ENCODE measurements around the gene DPEP3.
"Not testable (repeated sequence)": the region's sequence is repeated elsewhere in the genome, so short reads cannot be mapped to it uniquely, and the experiment has no call there.

Gene DPEP3

GRCh38 chr16:67993207-67994039, 13.1 kb upstream of the DPEP3 start:
- DNase-seq, result peak in 12 of 14 donors; percentile 13 to 76 (median 42)

DNA sequence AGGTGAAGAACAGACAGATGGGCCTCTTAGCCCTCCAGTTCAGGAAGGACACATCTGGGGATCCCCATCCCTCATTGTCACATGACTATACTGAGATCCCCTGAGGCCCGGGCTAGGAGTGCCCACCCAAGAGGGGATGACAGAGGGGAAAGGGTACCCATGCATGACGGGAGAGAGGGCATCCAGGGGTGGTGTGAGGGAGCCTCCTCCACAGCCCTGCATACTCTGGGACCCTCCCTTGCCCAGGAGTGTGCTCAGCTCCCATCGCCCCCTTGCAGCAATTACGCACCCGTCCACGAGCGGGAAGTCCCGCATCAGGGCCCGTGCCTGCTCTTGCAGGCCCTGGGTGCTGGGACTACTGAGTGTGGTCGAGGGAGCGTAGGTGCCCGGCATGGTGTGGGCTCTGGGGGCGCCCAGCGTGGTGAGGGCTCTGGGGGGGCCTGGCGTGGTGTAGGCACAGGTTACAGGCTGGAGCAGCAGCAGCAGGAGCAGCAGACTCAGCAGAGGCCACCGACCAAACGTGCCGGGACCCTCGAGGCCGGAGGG, 12.4 kb upstream of the DPEP3 start:
- DNase-seq, result no peak

DNA sequence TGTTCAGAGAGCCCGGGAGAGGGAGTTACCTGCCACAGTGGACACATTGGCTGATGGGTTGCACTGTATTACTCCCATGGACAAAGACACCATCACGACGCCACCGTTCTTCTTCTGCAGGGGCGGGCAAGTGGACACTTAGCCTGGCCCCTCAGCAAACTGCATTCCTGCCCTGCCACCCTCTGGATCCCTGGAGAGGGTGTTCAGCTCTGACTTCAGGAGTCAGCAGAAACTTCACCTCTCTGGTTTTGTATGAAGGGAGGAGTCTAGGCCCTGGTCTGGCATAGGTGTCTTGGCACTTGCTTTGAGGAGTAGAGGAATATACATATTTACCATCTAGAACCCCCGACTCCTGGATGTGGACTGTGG, 9.7 kb upstream of the DPEP3 start:
- no peak for DNase-seq

DNA sequence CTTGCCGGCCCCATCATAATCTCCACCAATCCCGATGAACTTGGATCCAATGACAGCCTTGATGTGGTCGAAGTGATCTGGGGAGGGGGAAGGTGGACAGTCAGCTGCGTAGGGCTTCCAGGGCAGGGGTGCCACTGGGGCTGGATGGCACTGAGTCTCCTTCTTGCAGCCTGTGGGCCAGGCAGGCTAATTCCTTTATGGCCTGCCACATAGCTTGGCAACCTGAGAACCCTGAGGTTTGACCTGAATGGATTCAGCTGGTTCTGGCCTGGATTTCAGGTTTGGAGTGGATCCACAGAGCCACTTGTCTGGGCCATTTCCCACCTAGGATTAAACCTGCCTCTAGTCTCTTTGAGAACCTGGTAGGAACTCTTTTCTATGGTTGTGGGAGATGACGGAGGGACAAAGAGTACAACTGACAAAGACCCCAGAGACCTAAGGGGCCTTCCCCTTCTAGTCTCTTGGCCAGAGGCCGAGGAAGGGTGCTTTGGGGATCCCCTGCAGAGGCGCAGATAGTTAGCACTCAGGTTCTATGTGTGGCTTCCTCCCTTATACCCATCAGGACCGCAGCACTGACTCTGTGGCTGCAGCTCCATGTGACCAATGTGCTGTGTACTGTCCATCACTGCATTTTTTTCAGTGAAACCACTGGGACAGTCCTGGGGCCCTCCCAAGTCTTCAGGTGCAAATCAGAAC, 9.2 kb upstream of the DPEP3 start:
- DNase-seq, result peak in 1 of 14 donors; percentile 19

DNA sequence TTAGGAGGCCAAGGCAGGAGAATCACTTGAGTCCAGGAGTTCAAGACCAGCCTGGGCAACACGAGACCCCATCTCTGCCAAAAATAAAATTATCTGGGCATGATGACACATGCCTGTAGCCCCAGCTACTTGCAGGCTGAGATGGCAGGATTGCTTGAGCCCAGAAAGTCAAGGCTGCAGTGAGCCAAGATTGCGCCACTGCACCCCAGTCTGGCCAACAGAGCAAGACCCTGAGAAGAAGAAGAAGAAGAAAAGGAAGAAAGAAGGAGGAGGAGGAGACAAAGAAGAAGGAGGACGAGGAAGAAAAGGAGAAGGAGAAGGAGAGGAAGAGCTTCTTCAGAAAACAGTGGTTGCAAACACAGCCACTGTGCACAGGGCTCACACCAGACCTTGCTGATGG, 8.4 kb upstream of the DPEP3 start:
- DNase-seq, result no peak

- peak in 11 of 14 donors; percentile 9 to 66 (median 31) for DNase-seq
These were observed 7.3 kb upstream of the DPEP3 start for GRCh38 chr16:67987460-67988160.

DNA sequence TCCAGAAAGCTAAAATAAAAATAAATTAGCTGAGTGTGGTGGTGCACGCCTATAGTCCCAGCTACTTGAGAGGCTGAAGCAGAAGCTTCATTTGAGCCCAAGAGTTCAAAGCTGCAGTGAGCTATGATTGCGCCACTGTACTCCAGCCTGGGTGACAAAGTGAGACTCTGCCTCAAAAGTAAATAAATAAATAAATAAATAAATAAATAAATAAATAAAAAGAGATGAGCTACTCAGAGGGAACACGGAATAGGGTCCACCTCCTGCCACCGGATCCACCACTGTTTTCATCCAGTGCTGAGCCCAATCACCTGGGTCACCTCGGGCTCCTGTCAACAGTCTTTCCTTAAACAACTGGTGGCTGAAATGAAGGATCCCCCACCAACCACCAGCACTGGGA, 6.7 kb upstream of the DPEP3 start:
- no peak for DNase-seq

- DNase-seq, result no peak
These were observed 1.9 kb upstream of the DPEP3 start for GRCh38 chr16:67982011-67982696.

DNA sequence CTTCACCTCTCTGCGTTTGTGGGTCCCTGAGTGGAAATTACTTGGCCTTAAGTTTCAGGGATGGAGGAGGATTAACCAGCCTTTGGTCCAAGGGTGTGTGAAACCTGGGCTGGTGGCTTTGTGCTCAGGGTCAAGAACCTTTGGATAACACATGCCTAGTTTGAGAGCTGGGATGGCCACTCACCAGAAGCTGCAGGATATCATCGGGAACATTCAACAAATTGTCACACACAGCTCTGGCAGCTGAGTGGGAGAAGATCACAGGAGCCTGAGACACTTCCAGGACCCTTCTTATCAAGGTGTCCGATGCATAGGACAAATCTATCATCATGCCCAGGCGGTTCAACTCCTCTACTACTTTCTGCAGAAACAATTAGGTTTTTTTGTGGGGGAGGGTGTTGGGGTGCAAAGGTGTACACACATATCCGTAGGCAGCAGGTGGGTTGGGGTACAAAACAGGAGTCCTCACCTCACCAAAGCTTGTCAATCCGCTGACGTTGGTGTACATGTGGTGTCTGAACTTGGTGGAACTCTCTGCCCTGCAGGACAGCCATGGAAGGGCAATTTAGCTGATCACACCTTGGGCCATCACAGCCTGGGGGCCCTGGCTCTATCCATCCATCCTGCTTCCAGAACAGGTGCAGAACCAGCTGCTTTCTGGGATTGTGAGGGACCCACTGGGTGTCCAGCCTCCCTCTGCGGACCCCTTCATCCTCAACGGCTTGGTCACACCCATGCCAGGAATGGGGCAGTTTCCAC, 2.7 kb downstream of the DPEP3 start:
- no peak for DNase-seq

DNA sequence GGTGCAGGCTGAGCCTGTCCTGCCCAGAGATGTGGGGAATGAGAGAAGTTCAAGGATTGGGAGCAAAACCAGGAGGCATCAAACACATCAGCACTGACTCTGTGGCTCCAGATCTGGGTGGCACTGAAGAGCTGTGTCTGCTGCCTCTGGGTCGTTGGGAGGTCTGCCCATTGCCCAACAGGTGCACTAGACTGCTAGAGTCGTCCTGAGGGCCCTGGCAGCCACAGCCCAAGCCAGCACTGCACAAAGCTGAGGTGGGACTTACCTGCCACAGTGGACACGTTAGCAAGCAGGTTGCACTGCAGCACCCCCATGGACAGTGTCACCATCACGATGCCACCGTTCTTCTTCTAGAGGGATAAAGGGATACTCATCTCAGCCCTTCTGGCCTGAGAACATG, 3.3 kb downstream of the DPEP3 start:
- DNase-seq, result no peak

GRCh38 chr16:67976205-67976604, 4.1 kb downstream of the DPEP3 start:
- no peak for DNase-seq

DNA sequence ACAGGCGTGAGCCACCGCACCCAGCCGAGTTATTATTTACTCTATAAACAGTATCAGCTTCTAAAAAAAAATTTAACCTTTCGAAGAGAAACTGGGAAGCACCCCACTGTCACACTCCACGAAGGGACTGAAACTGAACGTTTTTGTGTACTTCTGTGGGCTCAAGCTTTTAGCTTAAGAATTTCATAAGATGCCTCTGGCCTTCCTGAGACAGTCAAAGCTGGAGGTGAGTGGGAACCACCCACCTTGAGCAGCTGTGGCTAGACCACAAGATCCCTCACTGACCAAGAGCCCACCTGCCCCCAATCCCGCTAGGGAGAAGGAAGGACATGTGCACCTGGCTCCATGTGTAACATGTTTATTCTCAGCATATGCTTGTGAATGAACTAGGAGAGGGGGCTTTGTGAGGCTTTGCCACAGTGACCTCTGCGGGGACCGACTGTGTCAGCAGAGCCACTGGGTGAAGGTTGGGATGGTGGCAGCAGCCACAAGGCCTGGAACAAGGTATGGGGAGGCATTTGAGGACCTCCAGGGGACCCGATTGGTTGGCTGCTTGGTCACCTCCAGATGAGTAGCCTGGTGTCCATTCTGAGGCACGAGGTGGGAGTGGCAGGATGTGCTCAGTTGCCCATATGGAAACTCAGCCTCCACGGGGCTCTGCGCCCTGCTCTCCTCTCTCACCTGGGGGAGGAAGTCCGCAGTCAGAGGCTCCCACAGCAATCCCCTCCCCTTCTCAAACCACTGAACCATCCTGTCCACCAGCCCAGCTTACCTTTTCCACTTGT, 4.8 kb downstream of the DPEP3 start:
- no peak for DNase-seq

DNA sequence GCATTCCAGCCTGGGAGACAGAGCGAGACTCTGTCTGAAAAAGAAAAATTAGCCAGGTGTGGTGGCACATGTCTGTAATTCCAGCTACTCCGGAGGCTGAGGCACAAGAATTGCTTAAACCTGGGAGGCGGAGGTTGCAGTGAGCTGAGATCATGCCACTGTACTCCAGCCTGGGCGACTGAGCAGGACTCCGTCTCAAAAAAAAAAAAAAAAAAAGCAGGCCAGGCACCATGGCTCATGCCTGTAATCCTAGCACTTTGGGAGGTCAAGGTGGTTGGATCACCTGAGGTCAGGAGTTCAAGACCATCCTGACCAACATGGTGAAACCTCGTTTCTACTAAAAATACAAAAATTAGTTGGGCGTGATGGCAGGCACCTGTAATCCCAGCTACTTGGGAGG, 8.0 kb downstream of the DPEP3 start:
- DNase-seq, result not testable (repeated sequence)

- DNase-seq, result no peak
These were observed 9.2 kb downstream of the DPEP3 start for GRCh38 chr16:67971111-67971510.

DNA sequence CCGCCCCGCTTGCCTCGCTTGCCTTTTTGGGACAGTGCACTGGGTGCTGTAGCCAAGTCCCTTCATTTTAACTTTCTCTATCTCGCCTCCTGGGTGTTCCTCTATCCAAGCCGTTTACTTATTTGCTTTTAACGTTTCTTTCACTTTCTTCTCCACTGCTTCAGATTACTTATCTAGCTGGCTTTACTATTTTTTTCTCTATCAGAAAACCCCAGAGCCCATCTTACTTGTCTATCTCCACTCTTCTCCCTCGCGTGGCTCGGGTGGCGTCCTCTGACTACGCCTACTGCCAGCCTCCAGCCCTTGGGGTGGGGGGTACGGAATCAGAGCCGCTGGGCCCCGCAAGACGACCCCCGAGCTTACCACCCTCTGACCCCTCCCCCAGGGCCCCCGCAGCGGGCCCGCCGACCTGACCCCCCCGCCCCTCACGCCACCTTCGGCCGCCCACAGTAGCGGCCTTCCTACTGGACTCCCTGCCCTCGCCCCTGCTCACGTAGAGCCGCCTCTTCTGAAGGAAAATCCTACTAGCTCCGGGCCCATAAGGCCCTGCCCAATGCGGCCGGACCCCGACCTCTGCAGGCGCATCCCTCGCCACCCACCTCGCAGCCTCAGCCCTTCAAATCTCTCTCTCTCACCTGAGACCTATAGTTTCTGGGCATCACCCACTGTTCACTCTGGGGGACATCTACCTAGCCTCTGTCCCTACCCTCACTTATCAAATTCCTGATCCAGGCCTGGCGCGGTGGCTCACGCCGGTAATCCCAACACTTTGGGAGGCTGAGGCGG, 10.9 kb downstream of the DPEP3 start:
- no peak for DNase-seq

DNA sequence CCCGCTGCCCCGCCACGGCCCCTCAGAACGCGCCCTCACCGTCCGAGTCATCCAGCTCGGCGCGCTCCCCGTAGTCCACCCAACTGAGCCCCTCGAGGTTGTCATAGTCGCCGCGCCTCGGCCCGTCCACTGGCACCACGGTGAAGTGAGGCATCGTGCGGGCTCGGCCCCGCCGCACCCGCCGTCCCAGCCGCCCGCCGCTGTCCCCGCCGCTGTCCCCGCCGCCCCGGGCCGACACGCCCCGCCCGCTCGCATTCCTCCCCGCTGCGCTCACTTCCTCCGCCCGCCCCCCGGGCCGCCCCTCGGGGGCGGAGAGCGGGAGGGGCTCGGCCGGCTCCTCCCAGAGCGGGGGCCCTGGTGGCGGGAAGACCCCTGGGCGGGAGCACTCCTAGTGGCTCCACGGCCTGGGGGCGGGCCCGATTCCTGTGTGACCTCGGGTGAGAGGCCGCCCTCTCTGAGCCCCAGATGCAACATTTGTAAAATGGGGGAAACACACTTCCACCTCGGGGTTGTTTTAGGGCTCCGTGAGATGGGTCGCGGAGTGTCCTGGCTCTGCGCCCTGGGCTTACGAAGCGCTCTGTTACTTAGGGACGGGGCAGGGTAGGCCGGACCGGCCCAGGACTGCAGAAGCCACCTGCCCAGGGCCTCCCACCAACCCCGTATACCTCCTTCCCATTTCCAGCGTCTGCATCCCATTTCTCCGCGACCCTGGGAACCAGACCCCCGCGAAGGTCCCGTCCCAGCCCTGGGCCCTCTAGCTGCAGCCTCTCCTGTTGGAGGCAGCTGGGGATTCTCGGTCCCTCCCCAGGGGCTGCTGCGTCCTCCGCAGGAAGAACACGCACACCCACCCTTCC, 11.7 kb downstream of the DPEP3 start, which contains the start of gene SLC12A4:
SLC12A4 (minus strand) TSS at position 238 of the 854 bp plus-strand sequence; CDS start at position 154, 84 bp downstream.
- peak in 11 of 14 donors; percentile 10 to 77 (median 47) for DNase-seq

GRCh38 chr16:67967958-67968399, 12.3 kb downstream of the DPEP3 start:
- DNase-seq, result peak in 2 of 14 donors; percentile 59 to 66

DNA sequence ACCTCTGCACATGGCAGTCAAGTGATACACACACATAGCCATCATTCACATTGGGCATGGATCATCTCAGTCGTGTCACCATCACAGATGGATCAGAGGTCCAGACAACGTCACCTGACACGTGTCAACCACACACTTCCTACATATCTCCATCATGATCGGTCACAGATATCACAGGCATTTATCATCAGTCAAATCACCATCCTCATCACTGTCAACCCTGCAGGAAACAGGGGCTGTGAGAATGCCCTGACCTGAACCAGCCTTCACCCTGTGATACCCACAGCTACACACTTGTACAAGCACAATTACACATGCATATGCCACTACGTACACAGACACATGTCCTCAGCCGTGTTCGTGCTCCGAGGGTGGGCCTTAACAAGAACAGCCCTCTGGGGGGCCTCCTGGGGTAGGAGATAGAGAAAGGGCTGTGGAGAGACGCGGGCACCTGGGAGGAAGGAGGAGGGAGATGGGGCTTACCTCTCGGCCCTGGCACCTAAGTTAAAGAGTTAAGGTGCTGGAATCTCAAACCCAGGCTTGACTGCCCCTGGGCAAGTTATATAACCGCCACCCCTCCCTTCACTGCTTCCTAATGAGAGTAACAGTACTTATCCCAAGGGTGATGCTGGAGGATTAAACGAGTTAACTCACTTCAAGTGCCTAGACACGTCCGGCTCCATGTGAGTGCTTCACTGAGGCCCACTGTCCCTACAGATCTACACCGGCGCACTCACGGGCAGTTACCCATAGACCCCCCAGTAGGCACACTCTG, 12.9 kb downstream of the DPEP3 start:
- DNase-seq, result no peak
